ENCODE results near the gene MRPL54. TPM values are rescaled to one million over a fixed set of nuclear protein-coding genes. Genes with fewer than 3 reads are reported as not detected.
A peak's percentile ranks its signal among the peaks of the same experiment; 100 is the strongest.

MRPL54 gene
- total and polyA plus RNA-seq, 2 experiments from 2014 or later, result 37.9 to 91.2 TPM

- no peak for DNase-seq (ENCODE audit: low read depth in 1 of 2, low spot score in 1 of 2)
- Histone ChIP-seq H3K4me1 (ENCODE audit: low read depth) (no peaks in the 10 kb centered on the region), H3K27me3 (no peaks in the 10 kb centered on the region), H3K4me3 (no peak overlapping the region), H3K36me3 (no peaks in the 10 kb centered on the region), H3K9me3 (ENCODE audit: low read depth) (no peaks in the 10 kb centered on the region), H3K27ac (no peak overlapping the region)
- TF ChIP-seq, protein P1, sequence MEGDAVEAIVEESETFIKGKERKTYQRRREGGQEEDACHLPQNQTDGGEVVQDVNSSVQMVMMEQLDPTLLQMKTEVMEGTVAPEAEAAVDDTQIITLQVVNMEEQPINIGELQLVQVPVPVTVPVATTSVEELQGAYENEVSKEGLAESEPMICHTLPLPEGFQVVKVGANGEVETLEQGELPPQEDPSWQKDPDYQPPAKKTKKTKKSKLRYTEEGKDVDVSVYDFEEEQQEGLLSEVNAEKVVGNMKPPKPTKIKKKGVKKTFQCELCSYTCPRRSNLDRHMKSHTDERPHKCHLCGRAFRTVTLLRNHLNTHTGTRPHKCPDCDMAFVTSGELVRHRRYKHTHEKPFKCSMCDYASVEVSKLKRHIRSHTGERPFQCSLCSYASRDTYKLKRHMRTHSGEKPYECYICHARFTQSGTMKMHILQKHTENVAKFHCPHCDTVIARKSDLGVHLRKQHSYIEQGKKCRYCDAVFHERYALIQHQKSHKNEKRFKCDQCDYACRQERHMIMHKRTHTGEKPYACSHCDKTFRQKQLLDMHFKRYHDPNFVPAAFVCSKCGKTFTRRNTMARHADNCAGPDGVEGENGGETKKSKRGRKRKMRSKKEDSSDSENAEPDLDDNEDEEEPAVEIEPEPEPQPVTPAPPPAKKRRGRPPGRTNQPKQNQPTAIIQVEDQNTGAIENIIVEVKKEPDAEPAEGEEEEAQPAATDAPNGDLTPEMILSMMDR (IDR thresholded peaks at IDR 0.05; ENCODE audit: low read depth, low read length), result no peak
These were observed 26.3 kb upstream of the MRPL54 start for GRCh38 chr19:3736106-3736724.

GRCh38 chr19:3737487-3738205, 24.8 kb upstream of the MRPL54 start:
- H3K4me1 ChIP-seq (ENCODE audit: low read depth), result no peaks in the 10 kb centered on the region
- H3K36me3 ChIP-seq, result no peaks in the 10 kb centered on the region
- no peaks in the 10 kb centered on the region for H3K27me3 ChIP-seq
- no peak overlapping the region for H3K4me3 ChIP-seq
- DNase-seq (ENCODE audit: low read depth in 1 of 2, low spot score in 1 of 2), result no peak
- H3K27ac ChIP-seq, result no peak overlapping the region
- no peaks in the 10 kb centered on the region for H3K9me3 ChIP-seq (ENCODE audit: low read depth)
- TF ChIP-seq, protein P1 (IDR thresholded peaks at IDR 0.05; ENCODE audit: low read depth, low read length), result no peak

DNA sequence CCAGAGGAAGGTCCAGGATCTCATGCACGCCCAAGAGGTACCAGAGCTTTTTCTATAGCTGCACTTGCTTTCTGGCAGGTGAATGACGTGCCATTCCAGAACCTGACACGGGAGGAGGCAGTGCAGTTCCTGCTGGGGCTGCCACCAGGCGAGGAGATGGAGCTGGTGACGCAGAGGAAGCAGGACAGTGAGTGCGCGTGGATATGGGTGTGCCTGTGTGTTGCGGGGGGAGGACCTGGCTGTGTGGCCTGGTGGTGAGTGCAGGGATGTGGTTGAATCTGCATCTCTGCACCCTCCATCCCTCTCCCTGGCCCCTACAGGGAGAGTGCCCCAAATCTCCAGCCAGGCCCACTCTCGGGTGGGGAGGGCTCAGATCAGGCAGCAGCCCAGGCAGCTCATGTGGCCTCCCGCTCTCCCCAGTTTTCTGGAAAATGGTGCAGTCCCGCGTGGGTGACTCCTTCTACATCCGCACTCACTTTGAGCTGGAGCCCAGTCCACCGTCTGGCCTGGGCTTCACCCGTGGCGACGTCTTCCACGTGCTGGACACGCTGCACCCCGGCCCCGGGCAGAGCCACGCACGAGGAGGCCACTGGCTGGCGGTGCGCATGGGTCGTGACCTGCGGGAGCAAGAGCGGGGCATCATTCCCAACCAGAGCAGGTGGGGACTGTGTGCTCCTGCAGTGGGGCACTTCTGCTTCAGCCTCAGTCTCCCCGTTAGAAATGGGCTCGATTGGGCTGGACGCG, 23.8 kb upstream of the MRPL54 start:
- H3K36me3 ChIP-seq, result no peaks in the 10 kb centered on the region
- no peak overlapping the region for H3K27ac ChIP-seq
- no peaks in the 10 kb centered on the region for H3K9me3 ChIP-seq (ENCODE audit: low read depth)
- TF ChIP-seq, protein P1 (IDR thresholded peaks at IDR 0.05; ENCODE audit: low read depth, low read length), result no peak
- no peak for DNase-seq (ENCODE audit: low read depth in 1 of 2, low spot score in 1 of 2)
- H3K27me3 ChIP-seq, result no peaks in the 10 kb centered on the region
- no peak overlapping the region for H3K4me3 ChIP-seq
- no peaks in the 10 kb centered on the region for H3K4me1 ChIP-seq (ENCODE audit: low read depth)

- H3K27me3 ChIP-seq, result no peaks in the 10 kb centered on the region
- no peaks in the 10 kb centered on the region for H3K4me1 ChIP-seq (ENCODE audit: low read depth)
- H3K9me3 ChIP-seq (ENCODE audit: low read depth), result no peaks in the 10 kb centered on the region
- TF ChIP-seq, protein P1 (IDR thresholded peaks at IDR 0.05; ENCODE audit: low read depth, low read length), result no peak
- no peaks in the 10 kb centered on the region for H3K36me3 ChIP-seq
- no peak overlapping the region for H3K27ac ChIP-seq
- DNase-seq (ENCODE audit: low read depth in 1 of 2, low spot score in 1 of 2), result no peak
- no peak overlapping the region for H3K4me3 ChIP-seq
These were observed 22.1 kb upstream of the MRPL54 start for GRCh38 chr19:3740431-3740830.

GRCh38 chr19:3743486-3743885, 19.0 kb upstream of the MRPL54 start:
- no peak overlapping the region for H3K4me3 ChIP-seq
- H3K27me3 ChIP-seq, result no peaks in the 10 kb centered on the region
- H3K36me3 ChIP-seq, result no peaks in the 10 kb centered on the region
- H3K9me3 ChIP-seq (ENCODE audit: low read depth), result no peaks in the 10 kb centered on the region
- H3K27ac ChIP-seq, result no peak overlapping the region
- TF ChIP-seq, protein P1 (IDR thresholded peaks at IDR 0.05; ENCODE audit: low read depth, low read length), result no peak
- H3K4me1 ChIP-seq (ENCODE audit: low read depth), result no peaks in the 10 kb centered on the region
- DNase-seq (ENCODE audit: low read depth in 1 of 2, low spot score in 1 of 2), result peak in 1 of 2 donors; percentile 21
